Activated gamma-delta T cell treated with anti-CD3 and anti-CD28 coated beads, Interleukin-2, amount 50 U/mL, for 16 hours (primary cell): ENCODE results near the gene CYP2F1.
"Not testable (repeated sequence)": the region's sequence is repeated elsewhere in the genome, so short reads cannot be mapped to it uniquely, and the experiment has no call there.

ENCODE experiments used
- DNase-seq: peaks from one replicate; pipeline ENCODE4 v3.0.0-alpha.2; 2020; ENCODE audit warnings: low read depth

The CYP2F1 gene

GRCh38 chr19:41127362-41127761 lies 13.1 kb downstream of the CYP2F1 start:
- not testable (repeated sequence) for DNase-seq

GRCh38 chr19:41127801-41128300 lies 13.6 kb downstream of the CYP2F1 start:
- peak; percentile 59 for DNase-seq

GRCh38 chr19:41128692-41129091 lies 14.5 kb downstream of the CYP2F1 start:
- no peak for DNase-seq

GRCh38 chr19:41131186-41131585 lies 17.0 kb downstream of the CYP2F1 start:
- no peak for DNase-seq

GRCh38 chr19:41133260-41133659 lies 19.0 kb downstream of the CYP2F1 start:
- DNase-seq = no peak

GRCh38 chr19:41134616-41135015 lies 20.4 kb downstream of the CYP2F1 start:
- no peak for DNase-seq

- not testable (repeated sequence) for DNase-seq
Observed at GRCh38 chr19:41135390-41136384, 21.5 kb downstream of the CYP2F1 start.

GRCh38 chr19:41136636-41137455 lies 22.6 kb downstream of the CYP2F1 start:
- no peak for DNase-seq

- peak; percentile 85 for DNase-seq
Observed at GRCh38 chr19:41144403-41144802, 30.2 kb downstream of the CYP2F1 start.

- no peak for DNase-seq
Observed at GRCh38 chr19:41149831-41150230, 35.6 kb downstream of the CYP2F1 start.

- not testable (repeated sequence) for DNase-seq
Observed at GRCh38 chr19:41150986-41151385, 36.8 kb downstream of the CYP2F1 start.

GRCh38 chr19:41154060-41154459 lies 39.8 kb downstream of the CYP2F1 start:
- no peak for DNase-seq

GRCh38 chr19:41156207-41156606 lies 42.0 kb downstream of the CYP2F1 start:
- DNase-seq = no peak

- no peak for DNase-seq
Observed at GRCh38 chr19:41159881-41160280, 45.6 kb downstream of the CYP2F1 start.

- DNase-seq = no peak
Observed at GRCh38 chr19:41161903-41162302, 47.7 kb downstream of the CYP2F1 start.

- DNase-seq = no peak
Observed at GRCh38 chr19:41166944-41167804, 52.9 kb downstream of the CYP2F1 start.

GRCh38 chr19:41172297-41173164 lies 58.3 kb downstream of the CYP2F1 start:
- DNase-seq = no peak

- no peak for DNase-seq
Observed at GRCh38 chr19:41174297-41174928, 60.2 kb downstream of the CYP2F1 start.

GRCh38 chr19:41175801-41176777 lies 61.9 kb downstream of the CYP2F1 start:
- DNase-seq = peak; percentile 5
